HepG2 (cell line): ENCODE data around the gene RASSF9.

Source experiments
- CHD2 ChIP-seq: IDR thresholded peaks from 2 replicates; pipeline ENCODE4 v1.6.1; 2011; ENCODE audit warnings: low read depth, low read length, improper control_type of control experiment
- CTCF ChIP-seq: sonication (generic); formaldehyde crosslinking; IDR thresholded peaks from 2 replicates; pipeline ENCODE4 v1.5.0; 2020; ENCODE audit warnings: mild to moderate bottlenecking, missing genetic modification reagents, moderate library complexity
- FOXK1 ChIP-seq: sonication (generic); formaldehyde crosslinking; IDR thresholded peaks from 2 replicates; pipeline ENCODE4 v1.4.0; 2020; ENCODE audit warnings: low read depth, missing genetic modification reagents, borderline replicate concordance
- FOXP1 ChIP-seq, 2 experiments: fragments of 450-650 bp in 1 of 2; IDR thresholded peaks; 2 replicates each; pipeline ENCODE4 v1.6.1; 2017 to 2018; ENCODE audit warnings: antibody characterized with exemption in 1 of 2
- HDAC6 ChIP-seq: fragments of 200-600 bp; sonication (generic); IDR thresholded peaks from 2 replicates; pipeline ENCODE4 v1.7.0; 2017; ENCODE audit warnings: mild to moderate bottlenecking, antibody characterized with exemption, low read length, low read depth
- MAZ ChIP-seq, 2 experiments: sonication (generic) in 1 of 2; formaldehyde crosslinking in 1 of 2; IDR thresholded peaks; 2 replicates each; pipeline versions ENCODE4 v1.5.0 to v1.6.1; 2012 to 2020; ENCODE audit warnings: low read depth in 2 of 2, mild to moderate bottlenecking in 2 of 2, borderline replicate concordance in 1 of 2, improper control_type of control experiment in 1 of 2, low read length in 1 of 2, missing genetic modification reagents in 1 of 2, moderate library complexity in 1 of 2
- MTA1 ChIP-seq: sonication (generic); formaldehyde crosslinking; IDR thresholded peaks from 2 replicates; pipeline ENCODE4 v1.4.0; 2020; ENCODE audit warnings: missing genetic modification reagents, mild to moderate bottlenecking, borderline replicate concordance
- MTA3 ChIP-seq: sonication (generic); formaldehyde crosslinking; IDR thresholded peaks from 2 replicates; pipeline ENCODE4 v1.4.0; 2020; ENCODE audit warnings: missing genetic modification reagents
- POLR2A ChIP-seq, 2 experiments: IDR thresholded peaks; 2 replicates each; pipeline ENCODE4 v1.6.1; 2011; ENCODE audit warnings: low read depth in 2 of 2, low read length in 2 of 2, mild to moderate bottlenecking in 1 of 2, moderate library complexity in 1 of 2; ENCODE audit not compliant: insufficient read depth in 1 of 2
- TF ChIP-seq, protein P1 (sequence below): sonication (generic); formaldehyde crosslinking; conservative IDR thresholded peaks from 2 replicates; pipeline ENCODE4 v1.4.0; 2020; ENCODE audit warnings: mild to moderate bottlenecking, missing genetic modification reagents, moderate library complexity
- TF ChIP-seq, protein P2 (sequence below): sonication (generic); formaldehyde crosslinking; IDR thresholded peaks from 2 replicates; pipeline ENCODE4 v1.5.1; 2020; ENCODE audit warnings: mild to moderate bottlenecking, missing genetic modification reagents, moderate library complexity

DNA sequence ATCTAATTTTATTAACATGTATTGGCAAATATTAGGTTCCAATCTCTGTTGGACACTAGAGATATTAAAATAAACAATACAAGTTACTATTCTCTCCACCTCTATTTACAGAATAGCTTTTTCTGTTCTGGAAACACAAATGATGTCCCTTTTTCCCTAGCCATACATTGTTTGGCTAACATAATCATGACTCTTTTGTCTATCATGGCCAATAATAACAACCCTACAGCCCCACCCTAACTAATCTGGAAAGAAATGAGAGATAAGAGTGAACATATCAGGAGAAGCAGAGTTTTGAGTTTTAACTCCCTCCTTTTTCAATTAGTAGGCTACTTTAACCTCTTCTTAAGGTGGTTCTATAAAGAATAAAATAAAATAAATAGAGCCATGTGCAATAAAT lies 40.2 kb downstream of the RASSF9 start:
- TF ChIP-seq CTCF (CRISPR knock-in tag) (no peak), FOXP1 (IDR thresholded peaks at IDR 0.05) (no peak), FOXP1 (CRISPR knock-in tag; IDR thresholded peaks at IDR 0.05) (no peak), FOXK1 (CRISPR knock-in tag) (no peak), CHD2 (no peak), MTA3 (CRISPR knock-in tag) (no peak), MAZ (IDR thresholded peaks at IDR 0.05; ENCODE audit: borderline replicate concordance, low read depth, low read length) (no peak), MAZ (CRISPR knock-in tag; IDR thresholded peaks at IDR 0.05; ENCODE audit: low read depth) (no peak), MTA1 (CRISPR knock-in tag) (no peak), POLR2A (IDR thresholded peaks at IDR 0.05; ENCODE audit: insufficient read depth in 1 of 2, low read depth in 2 of 2, low read length in 2 of 2) (no peak), HDAC6 (no peak)
- TF ChIP-seq, protein P1, sequence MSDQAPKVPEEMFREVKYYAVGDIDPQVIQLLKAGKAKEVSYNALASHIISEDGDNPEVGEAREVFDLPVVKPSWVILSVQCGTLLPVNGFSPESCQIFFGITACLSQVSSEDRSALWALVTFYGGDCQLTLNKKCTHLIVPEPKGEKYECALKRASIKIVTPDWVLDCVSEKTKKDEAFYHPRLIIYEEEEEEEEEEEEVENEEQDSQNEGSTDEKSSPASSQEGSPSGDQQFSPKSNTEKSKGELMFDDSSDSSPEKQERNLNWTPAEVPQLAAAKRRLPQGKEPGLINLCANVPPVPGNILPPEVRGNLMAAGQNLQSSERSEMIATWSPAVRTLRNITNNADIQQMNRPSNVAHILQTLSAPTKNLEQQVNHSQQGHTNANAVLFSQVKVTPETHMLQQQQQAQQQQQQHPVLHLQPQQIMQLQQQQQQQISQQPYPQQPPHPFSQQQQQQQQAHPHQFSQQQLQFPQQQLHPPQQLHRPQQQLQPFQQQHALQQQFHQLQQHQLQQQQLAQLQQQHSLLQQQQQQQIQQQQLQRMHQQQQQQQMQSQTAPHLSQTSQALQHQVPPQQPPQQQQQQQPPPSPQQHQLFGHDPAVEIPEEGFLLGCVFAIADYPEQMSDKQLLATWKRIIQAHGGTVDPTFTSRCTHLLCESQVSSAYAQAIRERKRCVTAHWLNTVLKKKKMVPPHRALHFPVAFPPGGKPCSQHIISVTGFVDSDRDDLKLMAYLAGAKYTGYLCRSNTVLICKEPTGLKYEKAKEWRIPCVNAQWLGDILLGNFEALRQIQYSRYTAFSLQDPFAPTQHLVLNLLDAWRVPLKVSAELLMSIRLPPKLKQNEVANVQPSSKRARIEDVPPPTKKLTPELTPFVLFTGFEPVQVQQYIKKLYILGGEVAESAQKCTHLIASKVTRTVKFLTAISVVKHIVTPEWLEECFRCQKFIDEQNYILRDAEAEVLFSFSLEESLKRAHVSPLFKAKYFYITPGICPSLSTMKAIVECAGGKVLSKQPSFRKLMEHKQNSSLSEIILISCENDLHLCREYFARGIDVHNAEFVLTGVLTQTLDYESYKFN (CRISPR knock-in tag) = no peak
- TF ChIP-seq, protein P2, sequence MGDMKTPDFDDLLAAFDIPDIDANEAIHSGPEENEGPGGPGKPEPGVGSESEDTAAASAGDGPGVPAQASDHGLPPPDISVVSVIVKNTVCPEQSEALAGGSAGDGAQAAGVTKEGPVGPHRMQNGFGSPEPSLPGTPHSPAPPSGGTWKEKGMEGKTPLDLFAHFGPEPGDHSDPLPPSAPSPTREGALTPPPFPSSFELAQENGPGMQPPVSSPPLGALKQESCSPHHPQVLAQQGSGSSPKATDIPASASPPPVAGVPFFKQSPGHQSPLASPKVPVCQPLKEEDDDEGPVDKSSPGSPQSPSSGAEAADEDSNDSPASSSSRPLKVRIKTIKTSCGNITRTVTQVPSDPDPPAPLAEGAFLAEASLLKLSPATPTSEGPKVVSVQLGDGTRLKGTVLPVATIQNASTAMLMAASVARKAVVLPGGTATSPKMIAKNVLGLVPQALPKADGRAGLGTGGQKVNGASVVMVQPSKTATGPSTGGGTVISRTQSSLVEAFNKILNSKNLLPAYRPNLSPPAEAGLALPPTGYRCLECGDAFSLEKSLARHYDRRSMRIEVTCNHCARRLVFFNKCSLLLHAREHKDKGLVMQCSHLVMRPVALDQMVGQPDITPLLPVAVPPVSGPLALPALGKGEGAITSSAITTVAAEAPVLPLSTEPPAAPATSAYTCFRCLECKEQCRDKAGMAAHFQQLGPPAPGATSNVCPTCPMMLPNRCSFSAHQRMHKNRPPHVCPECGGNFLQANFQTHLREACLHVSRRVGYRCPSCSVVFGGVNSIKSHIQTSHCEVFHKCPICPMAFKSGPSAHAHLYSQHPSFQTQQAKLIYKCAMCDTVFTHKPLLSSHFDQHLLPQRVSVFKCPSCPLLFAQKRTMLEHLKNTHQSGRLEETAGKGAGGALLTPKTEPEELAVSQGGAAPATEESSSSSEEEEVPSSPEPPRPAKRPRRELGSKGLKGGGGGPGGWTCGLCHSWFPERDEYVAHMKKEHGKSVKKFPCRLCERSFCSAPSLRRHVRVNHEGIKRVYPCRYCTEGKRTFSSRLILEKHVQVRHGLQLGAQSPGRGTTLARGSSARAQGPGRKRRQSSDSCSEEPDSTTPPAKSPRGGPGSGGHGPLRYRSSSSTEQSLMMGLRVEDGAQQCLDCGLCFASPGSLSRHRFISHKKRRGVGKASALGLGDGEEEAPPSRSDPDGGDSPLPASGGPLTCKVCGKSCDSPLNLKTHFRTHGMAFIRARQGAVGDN (CRISPR knock-in tag) = no peak
